Stimulated activated naive CD8-positive, alpha-beta T cell treated with anti-CD3 and anti-CD28 coated beads, Interleukin-15, Interleukin-2, amounts not matched to agents 100 ng/mL and 50 ng/mL, for 24 hours (primary cell): ENCODE data around the gene OSBPL5.

Experiments
- H3K27ac Mint-ChIP-seq: one replicate; pipeline ENCODE4 v1.8.0; 2021; ENCODE audit warnings: mild to moderate bottlenecking, mixed read lengths
- H3K27me3 Mint-ChIP-seq: one replicate; pipeline ENCODE4 v1.8.0; 2021; ENCODE audit warnings: mixed read lengths
- H3K36me3 Mint-ChIP-seq: one replicate; pipeline ENCODE4 v1.8.0; 2021; ENCODE audit warnings: low read depth, mixed read lengths
- H3K4me1 Mint-ChIP-seq: one replicate; pipeline ENCODE4 v1.8.0; 2021; ENCODE audit warnings: low read depth, mixed read lengths
- H3K4me3 Mint-ChIP-seq: one replicate; pipeline ENCODE4 v1.8.0; 2021; ENCODE audit warnings: mild to moderate bottlenecking, mixed read lengths
- H3K9me3 Mint-ChIP-seq: one replicate; pipeline ENCODE4 v1.8.0; 2021; ENCODE audit warnings: mixed read lengths

OSBPL5 gene

DNA sequence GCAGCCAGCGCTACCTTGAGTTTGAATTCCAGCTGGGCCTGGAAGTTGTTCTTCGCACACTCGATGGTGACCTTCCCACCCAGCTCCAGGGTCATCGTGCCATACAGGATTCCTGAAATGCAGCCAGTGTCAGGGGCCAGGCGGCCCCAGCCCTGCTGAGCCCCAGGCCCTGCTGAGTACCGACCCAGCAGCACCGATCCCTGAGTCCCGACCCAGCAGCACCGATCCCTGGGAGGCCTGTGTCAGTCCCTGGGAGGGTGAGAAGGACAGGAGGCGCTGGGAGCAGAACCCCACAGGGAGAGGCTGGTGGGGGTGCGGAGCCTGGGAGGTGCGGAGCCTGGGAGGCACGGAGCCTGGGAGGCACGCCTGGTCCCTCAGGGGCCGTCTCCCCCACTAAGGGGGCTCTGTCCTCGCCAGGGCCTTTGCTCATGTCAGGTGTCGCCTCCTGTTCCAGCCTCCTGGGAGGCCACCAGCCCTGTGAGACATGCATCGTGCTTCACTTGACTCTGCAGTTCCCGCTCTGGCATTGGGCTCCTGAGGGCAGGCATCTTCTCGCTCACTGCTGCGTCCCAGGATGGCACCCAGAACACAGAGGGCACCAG, 70.8 kb downstream of the OSBPL5 start:
- peaks cover 6% of the 10 kb centered on the region for H3K4me1 Mint-ChIP-seq
- H3K36me3 Mint-ChIP-seq: no peaks in the 10 kb centered on the region
- no peaks in the 10 kb centered on the region for H3K27me3 Mint-ChIP-seq
- no peak overlapping the region for H3K4me3 Mint-ChIP-seq
- no peaks in the 10 kb centered on the region for H3K9me3 Mint-ChIP-seq
- no peak overlapping the region for H3K27ac Mint-ChIP-seq

GRCh38 chr11:3093281-3094191, 71.6 kb downstream of the OSBPL5 start:
- Mint-ChIP-seq H3K27ac (no peak overlapping the region), H3K4me3 (no peak overlapping the region), H3K9me3 (no peaks in the 10 kb centered on the region), H3K27me3 (no peaks in the 10 kb centered on the region), H3K36me3 (no peaks in the 10 kb centered on the region), H3K4me1 (no peaks in the 10 kb centered on the region)

DNA sequence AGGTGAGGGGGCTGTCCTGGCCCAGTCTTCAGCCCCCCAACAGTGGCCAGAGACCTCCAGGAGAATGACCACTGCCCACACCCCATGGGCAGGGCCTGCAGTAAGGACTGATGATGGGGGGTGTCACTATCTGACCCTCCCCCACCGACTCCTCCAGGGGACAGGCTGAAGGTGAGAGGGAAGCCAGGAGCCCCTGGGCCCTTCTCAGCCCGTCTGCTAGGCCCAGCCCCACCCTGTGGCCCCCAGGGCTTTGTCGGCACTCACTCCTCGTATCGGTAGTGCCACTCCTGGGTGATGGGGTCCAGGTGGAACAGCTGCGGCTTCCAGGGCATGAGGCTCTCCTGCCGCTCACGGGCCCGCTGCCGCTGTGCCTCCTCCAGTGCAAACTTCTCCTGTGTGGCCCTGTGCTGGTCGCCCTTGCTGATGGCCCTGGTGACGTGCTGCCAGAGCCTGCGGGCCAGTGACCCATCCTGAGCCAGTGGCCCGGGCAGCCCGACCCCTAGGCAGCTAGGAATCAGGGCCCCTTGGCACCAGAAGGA, 72.4 kb downstream of the OSBPL5 start:
- H3K36me3 Mint-ChIP-seq: no peaks in the 10 kb centered on the region
- no peaks in the 10 kb centered on the region for H3K9me3 Mint-ChIP-seq
- H3K27ac Mint-ChIP-seq: no peak overlapping the region
- H3K4me1 Mint-ChIP-seq: no peaks in the 10 kb centered on the region
- H3K4me3 Mint-ChIP-seq: no peak overlapping the region
- H3K27me3 Mint-ChIP-seq: no peaks in the 10 kb centered on the region

GRCh38 chr11:3091846-3092602, 73.1 kb downstream of the OSBPL5 start:
- no peaks in the 10 kb centered on the region for H3K4me1 Mint-ChIP-seq
- no peak overlapping the region for H3K4me3 Mint-ChIP-seq
- no peaks in the 10 kb centered on the region for H3K9me3 Mint-ChIP-seq
- no peaks in the 10 kb centered on the region for H3K36me3 Mint-ChIP-seq
- H3K27me3 Mint-ChIP-seq: no peaks in the 10 kb centered on the region
- no peak overlapping the region for H3K27ac Mint-ChIP-seq

DNA sequence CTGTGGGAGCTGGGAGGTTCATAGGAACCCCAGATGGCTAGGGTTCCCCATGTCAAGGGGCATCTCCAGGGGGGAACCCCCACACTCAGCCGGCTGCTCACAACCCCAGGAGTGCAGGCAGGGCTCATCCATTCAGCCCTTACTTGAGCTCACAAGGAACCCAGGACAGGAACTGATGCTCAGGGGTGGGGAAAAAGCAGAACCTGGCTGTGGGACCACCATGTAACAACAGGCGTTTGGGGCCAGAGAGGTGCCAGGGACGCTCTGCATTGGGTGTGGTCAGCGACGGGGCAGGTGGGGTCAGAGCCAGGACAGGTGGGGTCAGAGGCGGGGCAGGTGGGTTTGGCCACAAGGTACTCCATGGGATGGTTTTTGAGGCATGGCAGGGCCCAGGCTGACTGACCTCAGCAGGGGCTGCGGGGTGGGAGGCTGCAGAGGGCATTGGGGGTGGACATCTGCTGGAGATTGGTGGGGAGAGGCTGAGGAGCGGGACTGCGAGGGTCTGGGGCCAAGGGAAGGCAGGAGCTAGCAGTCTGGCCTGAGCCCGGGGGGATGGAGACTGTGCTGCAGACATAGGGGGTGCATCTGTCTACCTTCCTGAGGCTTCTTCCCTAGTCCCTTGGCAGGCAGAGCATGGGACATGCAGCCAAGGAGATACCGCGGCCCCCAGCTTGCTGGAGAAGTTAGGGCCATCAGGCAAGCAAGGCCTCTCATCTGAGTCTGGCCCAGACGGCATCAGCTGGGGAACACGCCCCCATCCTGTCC, 73.8 kb downstream of the OSBPL5 start:
- no peaks in the 10 kb centered on the region for H3K27me3 Mint-ChIP-seq
- H3K36me3 Mint-ChIP-seq: no peaks in the 10 kb centered on the region
- H3K27ac Mint-ChIP-seq: no peak overlapping the region
- H3K9me3 Mint-ChIP-seq: no peaks in the 10 kb centered on the region
- H3K4me1 Mint-ChIP-seq: no peaks in the 10 kb centered on the region
- no peak overlapping the region for H3K4me3 Mint-ChIP-seq

DNA sequence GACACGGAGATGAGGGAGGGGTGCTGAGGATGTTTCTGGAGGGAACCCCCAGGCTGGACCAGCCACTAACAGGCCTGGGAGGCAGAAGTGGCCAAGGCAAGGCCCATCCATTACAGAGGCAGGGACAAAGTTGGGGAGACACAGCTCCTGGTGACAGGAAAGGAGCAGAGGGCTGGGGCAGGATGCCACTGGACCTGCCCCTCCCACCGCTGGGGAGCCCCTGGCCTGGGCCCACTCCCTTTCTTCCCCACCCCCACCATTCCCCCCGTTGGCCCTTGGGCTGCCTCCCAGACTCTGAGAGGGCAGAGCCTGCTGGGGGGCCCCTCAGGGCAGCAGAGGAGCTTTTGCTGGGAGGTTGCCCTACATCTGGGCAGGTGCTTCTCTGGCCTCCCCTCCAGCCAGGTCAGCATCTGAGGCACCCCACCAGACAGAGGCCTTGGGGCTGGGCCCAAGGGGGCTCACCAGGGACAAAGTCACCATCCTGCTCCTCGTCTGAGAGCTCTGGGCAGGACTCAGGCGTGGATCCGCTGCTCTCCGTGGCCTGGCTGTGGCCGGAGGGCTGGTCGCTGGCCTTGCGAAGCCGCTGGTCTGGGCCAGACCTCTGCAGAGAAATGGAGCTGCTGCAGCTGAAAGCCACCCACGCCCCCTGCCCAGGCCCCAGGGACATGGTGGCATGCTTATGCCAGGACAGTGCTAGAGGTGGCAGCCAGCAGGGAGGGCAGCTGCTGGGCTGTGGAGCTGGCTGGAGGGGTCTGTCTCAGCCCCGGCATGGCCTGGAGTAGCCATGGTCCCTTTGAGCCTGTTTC, 74.8 kb downstream of the OSBPL5 start:
- H3K9me3 Mint-ChIP-seq: no peaks in the 10 kb centered on the region
- H3K27me3 Mint-ChIP-seq: no peaks in the 10 kb centered on the region
- no peaks in the 10 kb centered on the region for H3K36me3 Mint-ChIP-seq
- no peaks in the 10 kb centered on the region for H3K4me1 Mint-ChIP-seq
- H3K27ac Mint-ChIP-seq: no peak overlapping the region
- no peak overlapping the region for H3K4me3 Mint-ChIP-seq

DNA sequence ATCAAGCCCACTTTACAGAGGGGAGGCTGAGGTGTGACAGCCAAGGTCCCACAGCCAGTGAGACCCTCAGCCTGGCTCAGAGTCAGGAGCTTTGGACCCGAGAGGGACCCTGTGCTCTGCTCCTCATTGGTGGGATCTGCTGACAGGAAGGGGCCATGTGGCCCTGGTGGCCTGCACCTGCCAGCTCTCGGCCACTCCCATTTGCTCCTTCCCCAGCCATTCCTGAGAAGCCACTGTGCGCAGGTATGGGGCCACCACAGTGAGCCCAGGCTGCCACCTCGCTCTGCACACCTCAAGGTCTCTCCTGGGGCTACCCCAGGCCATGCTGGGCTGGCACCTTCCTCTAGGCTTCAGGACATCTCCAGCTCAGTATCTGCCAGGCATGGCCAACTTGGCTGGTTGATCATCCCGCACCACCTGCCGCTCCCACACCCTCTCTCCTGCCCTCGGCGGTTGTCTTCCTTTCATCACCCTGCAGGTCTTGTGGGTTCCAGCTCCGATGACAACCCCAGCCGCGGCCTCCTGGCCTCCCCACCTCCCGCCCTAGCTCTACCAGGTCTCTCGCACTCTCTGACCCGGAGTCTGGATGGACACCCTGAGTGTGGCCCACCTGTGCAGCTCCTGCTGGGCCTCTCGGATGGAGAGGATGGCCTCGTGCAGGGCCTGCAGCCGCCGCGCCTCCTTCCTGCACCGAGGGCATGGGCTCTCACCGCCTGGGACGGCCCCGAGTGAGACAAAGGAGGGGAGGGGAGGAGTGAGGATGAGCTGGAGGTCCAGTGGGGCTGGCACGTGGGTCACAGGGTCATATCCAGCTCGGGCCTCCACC, 75.7 kb downstream of the OSBPL5 start:
- H3K27me3 Mint-ChIP-seq: no peaks in the 10 kb centered on the region
- no peak overlapping the region for H3K4me3 Mint-ChIP-seq
- no peaks in the 10 kb centered on the region for H3K36me3 Mint-ChIP-seq
- no peaks in the 10 kb centered on the region for H3K4me1 Mint-ChIP-seq
- H3K27ac Mint-ChIP-seq: no peak overlapping the region
- no peaks in the 10 kb centered on the region for H3K9me3 Mint-ChIP-seq

DNA sequence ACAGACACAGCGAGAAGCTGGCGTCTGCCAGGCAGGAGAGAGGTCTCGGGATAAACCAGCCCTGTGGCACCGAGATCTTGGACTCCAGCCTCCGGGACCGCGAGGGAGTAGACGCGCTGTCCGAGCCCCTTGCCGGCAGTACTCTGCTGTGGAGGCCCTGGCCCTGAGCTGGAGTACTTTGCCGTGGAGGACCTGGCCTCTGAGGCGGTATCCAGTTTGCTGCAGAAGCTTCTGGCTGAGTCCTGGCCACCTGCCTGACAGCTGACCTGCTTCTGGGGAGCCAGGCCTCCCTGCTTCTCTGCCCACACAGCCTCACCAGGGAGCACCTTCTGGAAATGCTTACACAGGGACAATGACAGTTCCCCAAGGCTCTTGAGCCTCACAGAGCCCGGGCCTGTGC, 76.3 kb downstream of the OSBPL5 start:
- no peaks in the 10 kb centered on the region for H3K9me3 Mint-ChIP-seq
- H3K36me3 Mint-ChIP-seq: no peaks in the 10 kb centered on the region
- H3K4me3 Mint-ChIP-seq: no peak overlapping the region
- no peaks in the 10 kb centered on the region for H3K27me3 Mint-ChIP-seq
- no peaks in the 10 kb centered on the region for H3K4me1 Mint-ChIP-seq
- H3K27ac Mint-ChIP-seq: no peak overlapping the region

DNA sequence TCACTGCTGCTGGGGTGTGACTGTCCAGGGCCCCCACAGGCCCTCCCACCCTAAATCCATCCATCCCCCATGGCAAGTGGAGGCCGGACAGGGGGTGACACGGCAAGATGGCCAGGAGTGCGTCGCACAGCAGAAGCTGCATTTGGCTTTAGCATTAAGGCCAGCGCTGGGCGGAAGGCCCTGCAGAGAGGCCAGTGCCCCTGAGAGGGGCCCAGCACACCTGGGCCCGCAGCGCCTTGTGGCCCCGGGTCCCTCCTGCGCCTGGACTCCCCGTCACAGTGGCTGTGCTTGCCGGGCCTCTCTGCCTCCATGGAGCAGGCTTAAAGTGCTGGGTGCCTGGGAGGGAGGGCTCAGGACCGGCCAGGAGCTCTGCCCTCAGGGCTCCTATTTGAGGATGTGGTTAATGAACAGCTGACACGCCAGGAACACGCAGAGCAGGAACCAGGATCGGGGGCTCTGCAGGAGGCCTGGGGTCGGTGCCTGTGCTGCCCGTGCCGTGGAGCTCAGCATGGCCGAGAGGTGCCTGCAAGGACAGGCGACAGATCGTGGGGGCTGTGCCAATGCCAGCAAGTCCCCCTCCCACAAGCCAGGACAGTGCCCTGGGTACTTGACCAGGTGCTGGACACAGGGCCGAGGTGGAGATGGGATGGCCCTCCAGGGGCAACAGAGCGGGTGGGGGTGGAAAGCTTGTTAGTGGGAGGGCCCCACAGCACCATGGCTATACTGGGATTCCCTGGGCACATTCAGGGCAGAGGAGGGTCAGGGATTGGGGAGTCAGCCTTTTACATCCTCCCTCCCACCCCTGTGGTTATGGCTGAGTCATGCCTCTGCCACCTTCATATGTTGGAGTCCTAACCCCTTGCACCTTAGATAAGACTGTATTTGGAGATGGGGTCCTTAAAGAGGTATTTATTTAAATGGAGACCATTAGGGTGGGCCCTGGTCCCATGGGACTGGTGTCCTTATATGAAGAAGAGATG, 77.0 kb downstream of the OSBPL5 start:
- Mint-ChIP-seq H3K4me1 (no peaks in the 10 kb centered on the region), H3K36me3 (no peaks in the 10 kb centered on the region), H3K9me3 (no peaks in the 10 kb centered on the region), H3K4me3 (no peak overlapping the region), H3K27ac (no peak overlapping the region), H3K27me3 (no peaks in the 10 kb centered on the region)

DNA sequence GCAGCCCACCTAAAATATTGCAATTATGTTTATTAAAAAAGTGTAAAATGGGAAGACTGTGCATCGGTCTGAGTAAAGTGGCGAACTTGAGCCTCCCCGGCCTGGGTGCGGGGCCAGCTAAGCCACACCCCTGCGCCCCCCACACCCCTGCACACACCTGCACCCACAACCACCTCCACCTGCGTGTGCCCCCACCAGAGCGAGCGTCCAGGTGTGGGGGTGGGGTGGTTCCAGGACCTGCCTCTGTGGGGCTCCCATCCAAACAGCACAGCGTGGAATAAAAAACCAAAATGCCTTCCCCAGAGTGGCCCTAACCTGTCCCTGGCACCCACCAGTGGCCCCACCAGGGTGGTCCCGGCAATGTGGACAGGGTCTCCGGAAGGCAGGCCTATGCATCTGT, 77.7 kb downstream of the OSBPL5 start:
- H3K27ac Mint-ChIP-seq: no peak overlapping the region
- H3K4me1 Mint-ChIP-seq: no peaks in the 10 kb centered on the region

DNA sequence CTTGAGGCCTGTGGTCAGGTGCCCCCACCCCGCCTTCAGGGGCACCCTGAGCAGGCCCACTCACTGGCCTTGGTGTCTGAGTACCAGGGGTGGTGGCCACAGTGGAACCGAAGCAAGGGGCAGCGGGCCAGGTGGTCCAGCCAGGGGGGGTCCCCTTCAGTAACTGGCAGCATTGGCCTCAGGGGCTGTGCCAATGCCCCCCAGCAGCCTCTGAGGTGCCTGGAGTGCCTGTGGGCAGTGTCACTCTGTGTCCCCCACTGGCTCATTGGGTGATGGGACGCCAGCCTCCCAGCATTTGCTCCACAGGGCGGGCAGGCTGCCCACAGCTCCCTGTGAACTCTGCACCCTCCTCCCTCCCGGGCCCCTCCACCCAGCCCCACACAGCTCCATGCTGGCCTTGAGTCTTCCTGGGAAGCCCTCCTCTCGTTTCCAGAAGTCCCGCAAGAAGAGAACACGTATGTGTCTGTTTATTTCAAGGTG, 78.4 kb downstream of the OSBPL5 start:
- Mint-ChIP-seq H3K36me3 (no peaks in the 10 kb centered on the region), H3K4me3 (no peak overlapping the region), H3K9me3 (no peaks in the 10 kb centered on the region), H3K27me3 (peaks cover 3% of the 10 kb centered on the region), H3K4me1 (no peaks in the 10 kb centered on the region), H3K27ac (no peak overlapping the region)

More for the DNA sequence above, 77.7 kb downstream of the OSBPL5 start:
- H3K27me3 Mint-ChIP-seq: peaks cover 2% of the 10 kb centered on the region
- H3K4me3 Mint-ChIP-seq: no peak overlapping the region
- no peaks in the 10 kb centered on the region for H3K9me3 Mint-ChIP-seq
- no peaks in the 10 kb centered on the region for H3K36me3 Mint-ChIP-seq

DNA sequence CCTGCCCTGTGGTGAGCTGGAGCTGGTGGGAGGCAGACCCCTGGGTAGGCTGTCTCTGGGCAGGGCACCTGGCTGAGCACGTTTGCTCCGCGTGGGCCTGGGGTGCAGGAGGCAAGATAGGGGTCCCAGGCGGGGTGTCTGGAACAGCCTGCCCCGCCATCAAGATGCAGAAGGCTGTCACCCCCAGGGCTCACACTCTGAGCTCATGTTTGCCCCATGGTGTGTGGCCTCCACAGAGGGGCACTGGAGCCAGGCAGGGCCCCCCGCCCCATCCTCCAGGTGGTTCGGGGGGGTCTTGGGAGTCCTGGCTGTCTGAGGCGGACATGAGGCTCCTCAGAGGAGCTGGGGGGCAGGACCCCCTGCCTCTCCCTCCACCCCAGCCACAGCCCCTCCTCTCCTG, 79.0 kb downstream of the OSBPL5 start:
- Mint-ChIP-seq H3K4me1 (no peaks in the 10 kb centered on the region), H3K4me3 (no peak overlapping the region), H3K9me3 (no peaks in the 10 kb centered on the region), H3K27me3 (peaks cover 3% of the 10 kb centered on the region), H3K27ac (no peak overlapping the region), H3K36me3 (no peaks in the 10 kb centered on the region)
